Measurements from ENCODE around the gene ASIC5.

The ASIC5 gene

DNA sequence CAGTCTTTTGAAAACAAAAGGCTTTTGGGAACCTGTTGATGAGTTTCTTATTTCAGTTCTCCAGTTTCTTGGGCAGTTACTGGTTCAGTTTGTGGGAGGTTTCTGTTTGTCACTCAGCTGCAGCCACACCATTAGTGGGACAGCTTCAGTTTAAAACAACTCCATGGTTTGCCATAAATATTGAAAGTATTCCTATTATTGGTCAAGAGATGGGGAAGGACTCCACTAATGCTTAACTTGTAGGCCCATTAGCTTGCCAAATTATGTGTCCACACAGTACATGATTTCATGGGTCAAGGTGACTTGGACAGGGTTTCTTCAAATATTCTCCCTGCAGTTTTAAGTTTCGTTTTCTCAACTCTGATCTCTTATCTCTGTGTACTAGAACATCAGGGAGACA lies 15.5 kb upstream of the ASIC5 start:
- no peak for DNase-seq (ENCODE audit: low read depth)

DNA sequence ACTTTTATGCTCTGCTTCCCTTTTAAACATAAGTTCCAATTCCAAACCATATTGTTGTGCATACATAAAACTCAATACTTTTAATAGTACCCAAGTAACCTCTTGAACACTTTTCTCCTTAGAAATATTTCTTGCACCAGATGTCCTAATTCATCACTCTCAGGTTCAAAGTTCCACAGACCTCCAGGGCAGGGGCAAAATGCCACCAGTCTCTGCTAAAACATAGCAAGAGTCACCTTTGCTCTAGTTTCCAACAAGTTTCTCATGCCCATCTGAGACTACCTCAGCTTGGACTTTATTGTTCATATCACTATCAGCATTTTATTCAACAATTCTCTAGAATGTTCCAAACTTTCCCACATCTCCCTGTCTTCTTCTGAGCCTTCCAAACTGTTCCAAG lies 13.7 kb upstream of the ASIC5 start:
- no peak for DNase-seq (ENCODE audit: low read depth)

DNA sequence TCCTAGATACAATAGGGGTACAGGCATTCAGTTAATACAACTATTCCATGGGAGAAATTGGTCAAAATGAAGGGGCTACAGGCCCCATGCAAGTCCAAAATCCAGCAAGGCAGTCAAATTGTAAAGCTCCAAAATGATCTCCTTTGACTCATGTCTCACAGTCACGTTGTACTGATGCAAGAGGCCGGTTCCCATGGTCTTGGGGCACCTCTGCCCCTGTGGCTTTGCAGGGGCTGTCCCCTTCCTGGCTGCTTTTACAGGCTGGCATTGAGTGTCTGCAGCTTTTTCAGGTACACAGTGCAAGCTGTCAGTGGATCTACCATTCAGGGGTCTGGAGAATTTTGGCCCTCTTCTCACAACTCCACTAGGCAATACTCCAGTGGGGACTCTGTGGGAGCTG lies 12.5 kb upstream of the ASIC5 start:
- DNase-seq (ENCODE audit: low read depth): no peak

DNA sequence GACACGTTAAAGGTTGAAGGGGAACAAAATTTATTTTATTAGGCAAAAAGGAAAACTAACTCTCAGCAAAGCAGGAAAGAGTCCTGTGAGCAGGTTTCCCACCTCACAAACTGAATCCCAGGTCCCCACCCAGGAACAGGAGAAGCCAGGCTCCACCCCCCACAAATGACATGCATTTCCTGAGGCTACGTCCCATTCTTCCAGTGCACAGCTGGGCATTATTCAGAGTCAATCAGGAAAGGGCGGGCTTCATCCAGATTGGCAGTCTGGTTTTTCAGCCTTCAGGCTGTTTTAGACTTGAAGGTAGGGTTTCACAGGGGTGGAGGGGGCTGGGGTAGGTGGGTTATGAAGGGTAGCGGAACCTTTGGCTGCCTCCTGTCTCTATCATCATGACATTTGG lies 11.9 kb upstream of the ASIC5 start:
- DNase-seq (ENCODE audit: low read depth): no peak

DNA sequence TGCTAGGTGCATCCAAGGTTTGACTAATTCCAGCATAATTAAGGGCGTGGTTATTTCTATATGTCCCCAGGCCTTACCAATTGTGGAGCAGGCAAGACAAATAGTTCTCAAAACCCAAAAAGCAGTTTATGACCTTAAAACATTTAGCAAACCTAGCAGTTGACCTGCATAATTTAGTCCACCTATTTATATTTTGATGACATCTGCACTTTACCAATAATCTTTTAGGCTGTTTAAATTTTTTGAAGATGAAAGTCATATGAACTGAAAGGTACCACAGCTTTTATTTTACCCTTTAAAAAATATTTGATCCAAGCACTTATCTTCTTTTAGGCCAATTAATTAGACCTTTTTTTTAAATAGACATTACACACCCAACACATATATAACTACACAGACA lies 9.8 kb upstream of the ASIC5 start:
- no peak for DNase-seq (ENCODE audit: low read depth)

DNA sequence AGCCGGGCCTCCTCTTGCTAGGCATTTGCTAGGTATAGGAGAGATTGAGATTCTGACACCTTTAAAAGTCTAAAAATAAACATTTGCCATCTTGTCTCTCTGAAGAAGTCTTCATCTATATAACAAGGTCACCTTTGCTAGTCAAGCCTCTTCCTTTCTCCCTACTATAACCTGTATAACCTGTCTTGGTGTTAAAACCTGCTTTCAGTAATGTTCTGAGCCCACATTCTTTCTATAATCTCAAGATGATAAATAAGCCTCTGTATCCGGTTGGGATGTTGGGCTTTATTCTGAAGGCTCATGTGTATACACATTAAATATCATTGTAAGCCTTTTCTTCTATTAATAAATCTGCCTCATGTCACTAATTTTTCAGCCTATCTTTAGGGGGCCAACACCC lies 10.2 kb downstream of the ASIC5 start:
- no peak for DNase-seq (ENCODE audit: low read depth)

DNA sequence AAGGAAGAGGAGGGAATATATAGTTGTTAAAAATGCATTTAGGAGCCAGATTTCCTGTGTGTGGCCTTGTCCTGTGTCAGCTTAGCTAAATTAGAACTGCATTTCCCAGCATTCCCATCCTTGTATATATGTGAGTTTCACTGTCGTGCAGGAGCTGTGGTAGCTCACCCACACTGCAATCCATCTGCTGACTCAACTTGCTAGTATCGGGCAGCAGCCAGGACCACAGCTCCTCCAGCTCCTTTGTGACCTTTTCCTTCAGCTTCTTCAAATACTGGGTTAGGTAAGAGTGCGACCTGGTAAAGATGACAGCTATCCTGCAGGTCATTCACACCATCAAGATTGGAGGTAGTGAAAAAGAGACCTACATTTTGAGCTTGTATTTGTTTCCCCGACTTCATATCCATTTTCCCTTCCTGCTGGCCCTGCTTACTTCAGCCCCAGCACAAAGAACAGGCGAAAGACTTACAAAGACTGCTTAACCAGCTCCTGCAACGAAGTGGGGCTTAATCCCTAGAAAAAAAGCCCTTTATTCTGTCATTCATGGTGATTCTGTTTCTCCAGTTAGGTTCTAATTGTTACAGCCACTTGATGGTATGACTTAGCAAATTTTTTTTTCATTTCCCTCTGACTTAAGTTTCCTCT lies 11.4 kb downstream of the ASIC5 start:
- DNase-seq (ENCODE audit: low read depth): no peak

DNA sequence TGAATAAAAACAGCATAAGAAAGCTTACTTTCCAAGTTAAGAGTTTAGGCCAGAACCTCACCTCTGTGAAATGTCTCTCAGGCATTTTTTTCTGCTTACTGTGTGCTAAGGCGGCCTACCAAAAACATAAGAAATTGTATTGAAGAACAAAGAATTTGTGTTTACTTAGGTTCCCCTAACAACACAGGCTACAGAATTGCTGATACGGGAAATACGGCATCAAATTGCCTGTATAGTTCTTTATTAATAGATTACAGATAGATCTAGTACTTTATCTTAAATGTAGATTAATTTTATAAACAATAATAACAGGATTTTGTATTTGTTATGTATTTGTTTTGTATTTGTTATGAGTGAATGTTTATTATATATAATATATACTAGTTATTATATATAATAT lies 12.9 kb downstream of the ASIC5 start:
- no peak for DNase-seq (ENCODE audit: low read depth)

DNA sequence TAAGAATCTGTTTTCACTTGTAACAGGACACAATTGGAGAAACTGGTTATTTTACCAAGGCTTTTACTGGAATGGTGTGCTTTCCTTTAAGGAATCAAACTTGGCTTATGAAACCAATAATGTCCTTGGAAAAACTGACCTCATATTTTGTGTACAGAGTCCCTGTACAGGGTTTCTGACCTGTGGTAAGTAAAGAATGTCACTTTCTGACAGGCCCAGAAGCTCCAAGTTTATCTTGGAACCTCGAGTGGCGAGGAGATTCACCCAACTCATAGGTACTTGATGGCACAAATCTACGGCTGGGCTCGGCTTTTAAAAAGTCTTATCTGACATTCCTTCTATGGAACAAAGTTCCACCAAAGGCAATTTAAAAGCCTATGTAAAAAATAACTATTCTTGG lies 17.0 kb downstream of the ASIC5 start:
- no peak for DNase-seq (ENCODE audit: low read depth)

DNA sequence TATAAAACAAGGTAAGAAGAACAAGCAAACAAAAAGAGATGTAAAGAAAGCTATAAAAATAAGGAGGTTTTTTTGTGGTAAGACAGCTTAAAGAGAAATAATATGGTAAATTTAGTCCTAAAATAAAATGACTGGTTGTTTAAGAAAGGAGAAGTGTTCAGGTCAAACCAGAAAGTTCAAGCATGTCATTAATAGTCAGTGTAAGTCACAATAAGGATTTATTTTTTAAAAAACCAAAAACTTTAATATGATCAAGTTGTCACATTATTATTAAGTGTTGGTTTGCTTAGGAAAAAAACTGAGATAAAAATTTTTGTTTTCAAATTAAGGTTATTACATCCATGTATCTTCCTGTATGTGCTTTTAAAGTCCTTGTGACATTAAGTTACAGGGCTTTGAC lies 19.1 kb downstream of the ASIC5 start:
- no peak for DNase-seq (ENCODE audit: low read depth)

DNA sequence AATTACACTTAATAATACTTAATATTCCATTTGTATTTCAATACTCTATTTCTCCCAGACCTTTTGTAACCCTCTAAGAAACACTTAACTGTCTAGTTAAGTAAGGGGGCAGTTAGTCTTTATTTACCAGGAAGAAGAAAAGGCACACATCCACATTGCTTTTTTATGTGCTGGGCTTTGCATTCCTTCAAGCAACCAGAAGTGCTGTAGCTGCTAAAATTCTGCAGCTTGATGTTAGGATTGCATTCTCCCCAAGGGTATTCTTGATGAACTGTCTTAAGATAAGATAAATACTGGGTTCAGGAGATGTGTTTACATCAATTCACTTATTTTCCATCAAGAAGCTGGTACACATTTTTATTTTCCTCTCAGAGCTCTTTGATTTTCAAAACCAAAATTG lies 24.0 kb downstream of the ASIC5 start:
- no peak for DNase-seq (ENCODE audit: low read depth)

DNA sequence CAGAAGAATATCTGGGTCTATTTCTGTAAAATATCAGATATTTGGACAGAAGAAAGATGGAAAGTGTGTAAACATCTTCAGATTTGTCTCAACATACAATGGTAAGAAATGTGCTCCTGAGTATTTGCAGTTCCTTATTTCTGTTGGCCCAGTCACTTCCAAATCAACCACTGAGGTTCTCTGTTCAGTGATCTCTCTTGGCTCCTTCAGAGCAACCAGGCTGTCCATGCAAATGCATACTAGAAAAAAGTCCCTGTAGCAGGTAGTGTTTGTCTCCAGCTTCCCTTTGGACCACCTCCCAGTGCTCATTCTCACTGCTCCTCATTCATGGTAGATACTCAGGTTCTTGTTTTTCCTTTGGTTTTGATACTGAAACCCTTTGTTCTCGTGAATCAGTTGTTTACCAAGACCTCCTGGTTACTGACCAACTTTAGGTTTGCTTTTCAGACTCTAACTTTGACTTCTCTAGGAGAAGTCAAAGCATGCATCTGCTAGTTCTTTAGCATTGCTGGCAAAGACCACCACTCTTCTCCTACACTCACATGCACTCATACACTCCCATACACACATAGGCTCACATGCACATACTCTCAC lies 28.8 kb downstream of the ASIC5 start:
- no peak for DNase-seq (ENCODE audit: low read depth)

DNA sequence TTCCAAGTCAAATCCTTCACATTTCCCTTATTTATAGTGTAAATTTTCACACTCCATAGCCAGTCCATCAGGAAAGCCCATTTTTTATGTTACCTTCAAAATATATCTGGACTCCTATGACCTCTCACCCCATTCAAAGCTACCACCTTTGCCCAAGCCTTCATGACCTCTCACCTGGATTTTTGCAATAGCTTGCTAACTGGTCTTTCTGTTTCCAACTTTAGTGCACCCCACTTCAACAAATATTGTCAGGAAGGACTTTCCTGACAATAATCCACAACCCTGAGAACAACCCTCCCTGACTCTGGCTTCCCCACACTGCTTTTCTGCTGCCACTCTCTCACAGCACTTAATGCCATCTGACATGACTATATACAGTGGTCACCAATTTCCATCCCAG lies 33.4 kb downstream of the ASIC5 start:
- no peak for DNase-seq (ENCODE audit: low read depth)

DNA sequence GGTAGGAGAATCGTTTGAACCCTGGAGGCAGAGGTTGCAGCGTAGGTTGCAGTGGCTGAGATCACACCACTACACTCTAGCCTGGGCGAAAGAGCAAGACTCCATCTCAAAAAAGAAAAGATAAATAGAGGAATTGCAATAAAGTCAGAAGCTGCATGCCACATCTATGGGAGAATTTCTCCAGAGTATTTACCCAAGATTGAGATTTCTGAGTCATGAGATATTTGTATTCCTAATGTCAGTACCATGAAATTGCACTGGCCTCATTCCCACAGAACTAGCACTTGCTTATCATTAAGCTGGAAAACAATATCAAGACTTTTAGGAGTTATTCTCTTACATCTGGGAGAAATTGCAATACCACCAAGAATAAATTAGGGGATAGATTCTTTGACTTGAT lies 37.4 kb downstream of the ASIC5 start:
- no peak for DNase-seq (ENCODE audit: low read depth)

DNA sequence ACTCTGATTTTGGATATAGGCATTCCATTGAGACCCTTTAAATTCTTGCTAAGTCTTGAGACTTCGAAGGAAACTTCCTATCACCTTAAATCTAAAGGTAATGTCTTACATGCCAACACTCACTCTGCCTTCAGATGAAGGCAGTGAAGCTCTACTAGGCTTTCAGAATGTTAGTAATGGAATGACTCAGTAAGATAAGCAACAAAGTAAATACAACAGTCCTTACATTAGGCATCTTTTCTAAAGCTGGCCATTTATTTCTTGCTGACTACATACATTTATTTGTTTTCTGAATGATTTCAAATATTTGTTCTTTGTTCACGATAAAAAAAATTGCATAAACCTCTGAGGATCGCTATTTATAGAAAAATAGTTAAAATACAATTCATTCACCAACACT lies 43.5 kb downstream of the ASIC5 start:
- no peak for DNase-seq (ENCODE audit: low read depth)

DNA sequence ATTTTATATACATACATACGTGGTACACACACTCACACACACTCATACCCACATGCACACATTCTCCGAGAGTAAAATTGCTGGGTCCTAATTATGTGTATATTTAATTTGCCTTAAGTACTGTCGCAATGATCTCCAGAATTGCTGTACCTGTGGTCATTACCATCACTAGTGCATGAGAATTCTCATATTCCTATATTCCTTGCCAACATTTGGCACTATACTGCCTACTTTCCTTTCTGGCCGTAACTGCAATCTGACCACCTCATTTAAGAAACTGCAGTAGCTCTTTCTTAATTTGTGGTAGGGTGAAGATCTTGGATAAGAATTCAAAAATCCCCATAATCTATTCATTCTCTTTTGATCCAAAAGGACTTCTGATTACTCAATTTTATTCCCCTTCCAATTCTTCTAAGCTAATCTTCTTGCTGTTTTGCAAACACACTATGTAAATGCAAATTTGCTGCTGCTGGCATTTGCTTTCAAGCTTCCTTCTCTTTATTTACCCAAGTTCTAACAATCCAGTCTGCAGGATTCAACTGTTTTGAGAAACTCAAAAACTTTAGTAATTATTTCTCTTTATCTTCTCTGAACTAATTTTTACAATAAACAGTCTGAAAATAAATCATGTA lies 45.1 kb downstream of the ASIC5 start:
- DNase-seq (ENCODE audit: low read depth): no peak

DNA sequence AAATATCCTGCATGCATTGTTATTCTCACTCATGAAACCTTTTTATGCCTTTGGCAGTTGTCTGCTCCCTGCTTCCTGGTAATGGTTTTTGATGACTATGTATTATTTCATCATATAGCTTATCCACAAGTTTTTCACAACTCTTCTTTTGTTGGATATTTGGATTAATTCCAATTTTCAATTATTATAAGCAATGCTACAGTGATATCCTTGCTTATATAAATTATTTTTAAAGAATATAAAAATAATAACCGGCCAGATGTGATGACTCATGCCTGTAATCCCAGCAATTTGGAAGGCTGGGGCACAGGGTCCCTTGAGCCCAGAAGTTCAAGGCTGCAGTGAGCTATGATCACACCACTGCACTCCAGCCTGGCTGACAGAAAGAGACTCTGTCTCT lies 47.0 kb downstream of the ASIC5 start:
- DNase-seq (ENCODE audit: low read depth): no peak

DNA sequence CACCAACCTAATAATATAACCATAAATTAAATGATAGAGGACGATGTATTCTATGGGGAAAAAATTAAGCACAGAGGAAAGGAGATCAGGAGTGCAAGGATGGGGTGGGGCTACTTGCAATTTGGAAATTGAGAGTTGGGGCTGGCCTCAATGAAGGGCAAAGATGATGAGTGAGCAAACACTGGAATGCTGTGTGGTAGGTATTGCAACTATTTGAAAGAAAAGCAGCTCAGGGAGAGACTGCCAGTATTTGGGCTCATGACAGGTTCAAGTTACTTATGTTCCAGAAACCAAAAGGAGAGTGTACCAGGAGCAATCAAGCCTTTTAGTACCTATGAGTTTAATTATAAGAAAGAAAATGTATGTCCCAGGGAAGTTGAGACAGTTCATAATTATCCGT lies 47.4 kb downstream of the ASIC5 start:
- DNase-seq (ENCODE audit: low read depth): no peak

DNA sequence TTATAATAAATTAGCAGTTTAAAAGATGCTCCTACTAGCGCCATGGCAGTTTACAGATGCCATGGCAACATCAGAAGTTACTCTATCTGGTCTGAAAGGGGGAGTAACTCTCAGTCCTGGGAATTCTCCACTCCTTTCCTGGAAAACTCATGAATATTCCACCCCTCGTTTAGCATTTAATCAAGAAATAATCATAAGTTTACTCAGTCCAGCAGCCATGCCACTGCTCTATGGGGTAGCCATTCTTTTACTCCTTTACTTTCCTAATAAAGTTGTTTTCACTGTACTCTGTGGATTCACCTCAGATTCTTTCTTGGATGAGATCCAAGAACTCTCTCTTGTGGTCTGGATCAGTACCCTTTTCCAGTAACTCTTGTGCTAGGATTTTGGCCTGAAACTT lies 55.0 kb downstream of the ASIC5 start:
- no peak for DNase-seq (ENCODE audit: low read depth)

DNA sequence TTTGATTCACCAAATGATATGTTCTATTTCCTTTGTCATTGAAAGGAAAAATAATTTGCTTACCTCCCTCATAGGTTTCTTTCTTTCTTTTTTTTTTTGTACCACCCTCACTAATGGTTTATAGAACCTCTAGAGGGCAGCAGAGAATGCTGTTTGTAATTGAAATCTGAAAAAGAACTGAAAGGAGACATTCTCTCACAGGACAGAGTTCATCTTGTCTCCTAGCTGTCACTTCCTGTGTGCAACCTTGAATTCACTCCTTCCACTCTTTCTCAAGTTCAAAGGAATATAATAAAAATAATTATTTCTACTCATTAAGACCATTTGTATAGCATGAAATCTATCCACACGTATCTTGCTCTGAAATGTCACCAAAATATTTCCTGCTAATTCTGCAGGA lies 56.2 kb downstream of the ASIC5 start:
- no peak for DNase-seq (ENCODE audit: low read depth)

DNA sequence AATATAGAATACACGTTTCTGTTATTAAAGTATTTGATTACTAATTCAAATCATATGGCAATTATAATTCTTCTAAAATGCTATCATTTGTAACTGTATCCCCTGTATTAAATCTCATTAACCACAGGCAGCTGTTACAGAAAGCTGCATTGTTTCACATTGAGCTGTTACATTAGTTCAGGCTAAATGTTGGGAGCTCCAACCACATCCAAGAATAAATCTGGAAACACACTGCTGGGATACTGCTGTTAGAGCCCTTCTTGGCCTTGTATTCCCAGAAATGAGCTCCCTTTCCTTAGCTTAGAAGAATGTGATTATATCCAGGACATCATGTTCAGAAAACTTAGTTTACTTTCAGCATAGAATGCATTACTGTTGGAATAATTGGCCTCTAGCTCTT lies 59.1 kb downstream of the ASIC5 start:
- DNase-seq (ENCODE audit: low read depth): no peak

DNA sequence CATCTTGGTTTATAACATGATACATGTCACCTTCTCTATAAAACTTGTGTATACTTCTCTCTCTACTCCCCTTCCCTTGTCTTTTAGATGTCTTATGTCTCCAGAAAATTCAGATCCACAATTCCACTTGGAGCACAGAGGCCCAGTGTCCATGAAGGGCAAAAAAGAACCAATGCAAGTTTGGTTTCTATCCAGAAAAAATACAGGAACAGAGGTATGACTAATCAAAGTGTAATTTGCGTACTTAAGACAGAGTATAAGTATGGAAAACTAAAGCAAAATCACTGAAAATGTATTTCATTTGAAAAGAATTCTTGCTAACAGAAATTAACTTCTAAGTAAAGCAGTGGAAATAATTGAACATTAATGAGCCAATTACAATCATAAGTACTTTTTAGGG lies 61.1 kb downstream of the ASIC5 start:
- DNase-seq (ENCODE audit: low read depth): no peak

DNA sequence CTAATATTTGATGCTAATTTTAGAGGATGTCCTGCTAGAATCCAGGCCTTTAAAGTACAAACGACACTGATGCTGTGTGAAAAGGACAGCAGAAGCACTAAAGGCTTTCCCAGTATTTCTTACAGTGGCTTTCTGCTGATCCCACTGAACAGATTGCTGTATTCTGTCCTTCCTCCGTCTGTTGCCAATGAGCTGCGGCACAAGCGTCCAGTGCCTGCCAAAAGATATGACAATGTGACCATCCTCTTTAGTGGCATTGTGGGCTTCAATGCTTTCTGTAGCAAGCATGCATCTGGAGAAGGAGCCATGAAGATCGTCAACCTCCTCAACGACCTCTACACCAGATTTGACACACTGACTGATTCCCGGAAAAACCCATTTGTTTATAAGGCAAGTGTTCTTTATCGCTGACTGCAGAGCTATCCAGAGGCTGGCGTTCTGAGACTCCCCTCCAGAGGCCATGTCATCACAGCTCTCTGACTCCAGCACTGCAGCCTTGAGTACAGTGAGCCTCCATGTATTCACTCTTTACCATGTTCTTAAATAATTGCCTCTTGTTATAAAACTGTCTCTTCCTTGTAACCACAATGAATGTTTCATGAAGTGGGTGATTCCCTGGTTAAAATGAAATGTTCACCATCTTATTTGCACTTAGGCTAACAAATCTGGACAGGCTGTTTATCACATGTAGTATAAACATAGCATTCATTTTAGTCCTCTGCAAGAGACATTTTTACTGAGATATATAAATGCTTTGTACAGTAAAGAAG lies 63.7 kb downstream of the ASIC5 start:
- DNase-seq (ENCODE audit: low read depth): no peak

All from stimulated activated CD8-positive, alpha-beta memory T cell treated with anti-CD3 and anti-CD28 coated beads, Interleukin-7, amount 100 ng/mL, for 24 hours (primary cell).